ENCODE results near the gene ATP11B.

GRCh38 chr3:182793663-182794454 is 555 bp downstream of the ATP11B start:
- TF ChIP-seq POLR2A (IDR thresholded peaks at IDR 0.05; ENCODE audit: low read depth): no peak
- TF ChIP-seq CTCF (IDR thresholded peaks at IDR 0.05): no peak
- peak; percentile 39 to 46 for TF ChIP-seq POLR2AphosphoS5 (IDR thresholded peaks at IDR 0.05)
- no peak for TF ChIP-seq EP300 (IDR thresholded peaks at IDR 0.05)

Measured in esophagus muscularis mucosa (tissue), 4 donors.